HTR-8/SVneo (cell line): ENCODE measurements around the gene PPIB.
A peak's percentile ranks its signal among the peaks of the same experiment; 100 is the strongest.

Source experiments
- DNase-seq: peaks from one replicate; pipeline ENCODE4 v3.0.0; 2011; ENCODE audit warnings: low spot score, mixed read lengths; ENCODE audit not compliant: insufficient read length
- FAIRE-seq: peaks from 2 replicates; lab custom pipeline; 2011; peaks lifted over from hg19 to GRCh38; lab: Jason Lieb, UNC

Gene PPIB

GRCh38 chr15:64162869-64163658 is at the start of gene PPIB:
Gene PPIB, minus strand, starts transcription at chr15:64163022. Its CDS starts 36 bp downstream, at chr15:64162986.
- DNase-seq (peak; percentile 91), FAIRE-seq (peak; percentile 63)

GRCh38 chr15:64211696-64212095 is 48.9 kb upstream of the PPIB start:
- no peak for DNase-seq
- FAIRE-seq, result no peak

DNA sequence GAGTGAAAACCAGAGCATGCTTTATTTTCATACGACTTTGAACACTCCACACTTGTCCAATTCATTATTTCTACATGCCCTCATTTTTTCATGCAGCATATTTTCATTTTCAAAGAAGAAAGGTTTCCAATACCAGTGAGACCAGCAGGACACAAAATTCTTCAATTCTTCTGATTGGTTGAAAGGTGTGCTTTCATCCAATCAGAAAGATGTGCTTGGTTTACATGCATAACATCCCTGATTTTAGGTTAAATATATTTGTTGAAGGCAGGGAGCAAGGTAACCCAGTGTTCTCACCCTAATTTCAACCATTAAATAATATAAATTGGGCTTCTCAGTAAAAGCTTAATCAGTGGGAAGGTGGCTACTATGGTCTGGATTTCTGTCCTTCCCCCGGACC is 47.5 kb upstream of the PPIB start:
- no peak for FAIRE-seq
- DNase-seq, result no peak

GRCh38 chr15:64209680-64210334 is 47.0 kb upstream of the PPIB start:
- DNase-seq, result peak; percentile 45
- FAIRE-seq, result no peak

DNA sequence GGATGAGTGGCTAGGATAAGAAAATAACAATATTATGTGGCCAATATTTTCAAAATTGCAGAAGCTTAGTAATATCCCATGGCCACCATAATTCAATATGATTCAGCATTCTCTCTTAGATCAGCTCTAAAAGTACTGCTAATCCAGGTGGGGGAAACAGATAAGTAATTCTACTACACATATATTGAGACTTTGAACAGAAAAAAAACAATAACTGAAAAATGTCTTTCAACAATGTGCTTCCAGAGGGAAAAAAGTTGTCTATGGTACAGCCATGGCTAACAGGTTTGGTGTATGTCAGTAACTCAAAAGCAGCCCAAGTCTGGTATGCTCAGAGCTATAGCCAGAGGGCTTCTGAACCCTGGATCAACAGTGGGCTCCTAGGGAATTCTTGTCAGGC is 42.4 kb upstream of the PPIB start:
- FAIRE-seq (no peak), DNase-seq (no peak)

GRCh38 chr15:64197425-64197824 is 34.6 kb upstream of the PPIB start:
- DNase-seq (no peak), FAIRE-seq (no peak)

GRCh38 chr15:64193971-64194370 is 31.1 kb upstream of the PPIB start:
- FAIRE-seq (no peak), DNase-seq (no peak)

DNA sequence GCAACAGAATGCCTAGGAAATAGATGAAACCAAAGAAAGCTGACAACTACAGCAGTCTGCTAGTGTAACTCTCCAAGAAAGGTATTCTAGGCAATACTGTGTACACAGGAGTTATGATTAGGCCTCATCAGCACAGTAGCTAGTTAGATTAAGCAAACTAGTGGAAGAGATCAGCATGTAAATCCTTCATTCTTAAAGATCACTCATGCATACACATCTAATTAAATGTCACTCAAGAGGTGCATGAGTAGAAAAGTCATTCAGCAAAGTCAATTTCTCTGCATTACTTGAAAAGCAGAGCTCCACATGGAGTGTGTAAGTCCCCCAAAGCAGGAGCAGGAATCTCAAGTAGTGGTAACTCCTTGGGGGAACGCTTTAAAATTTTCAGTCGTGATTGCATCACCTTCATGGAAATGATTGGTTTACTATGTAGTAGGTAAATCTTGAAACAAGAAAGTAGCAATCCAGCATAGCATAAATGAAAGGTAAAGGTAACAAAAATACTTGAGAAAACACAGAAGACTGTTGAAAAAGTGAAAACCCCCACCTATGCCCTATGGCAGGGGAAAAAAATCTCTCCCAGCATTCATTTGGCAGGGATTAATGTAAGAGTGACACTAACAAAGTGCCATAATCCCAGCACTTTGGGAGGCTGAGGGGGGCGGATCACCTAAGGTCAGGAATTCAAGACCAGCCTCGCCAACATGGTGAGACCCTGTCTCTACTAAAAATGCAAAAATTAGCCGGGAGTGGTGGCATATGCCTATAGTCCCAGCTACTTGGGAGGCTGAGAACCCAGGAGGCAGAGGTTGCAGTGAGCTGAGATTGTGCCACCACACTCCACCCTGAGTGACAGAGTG is 29.4 kb upstream of the PPIB start:
- FAIRE-seq (no peak), DNase-seq (no peak)

DNA sequence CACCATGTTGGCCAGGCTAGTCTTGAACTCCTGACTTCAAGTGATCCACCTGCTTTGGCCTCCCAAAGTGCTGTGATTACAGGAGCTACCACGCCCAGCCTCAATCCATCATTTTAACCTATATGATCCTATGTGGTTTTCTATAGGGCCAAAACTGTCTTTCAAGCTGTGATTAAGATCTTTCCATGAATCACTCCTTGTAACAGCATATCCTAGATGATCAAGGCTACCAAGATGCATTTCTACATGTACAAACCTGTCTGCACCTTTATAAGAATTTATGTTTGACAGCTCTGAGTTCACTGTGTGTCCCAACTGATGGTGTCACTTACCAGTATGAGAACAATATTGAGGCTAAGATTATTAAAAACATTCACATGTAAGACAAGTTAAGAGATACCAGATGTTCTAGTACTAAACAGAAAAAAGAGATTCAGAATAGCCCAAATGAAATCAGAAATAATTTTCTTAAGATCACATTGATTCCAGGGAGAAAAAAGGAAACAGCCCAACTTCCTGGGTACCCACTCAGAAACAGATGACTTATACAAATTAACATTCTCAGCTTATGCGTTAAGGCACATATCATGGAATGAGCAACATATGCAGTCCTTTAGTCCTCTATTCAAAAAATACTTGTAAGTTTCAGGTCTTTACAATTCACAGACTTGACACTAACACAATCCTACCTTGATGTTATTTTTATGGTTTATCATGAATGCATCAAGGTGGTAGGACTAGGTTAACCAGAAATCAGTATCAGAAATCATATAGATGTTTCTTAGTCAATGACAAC is 24.8 kb upstream of the PPIB start:
- no peak for DNase-seq
- no peak for FAIRE-seq

GRCh38 chr15:64185146-64185911 is 22.5 kb upstream of the PPIB start:
- DNase-seq, result no peak

DNA sequence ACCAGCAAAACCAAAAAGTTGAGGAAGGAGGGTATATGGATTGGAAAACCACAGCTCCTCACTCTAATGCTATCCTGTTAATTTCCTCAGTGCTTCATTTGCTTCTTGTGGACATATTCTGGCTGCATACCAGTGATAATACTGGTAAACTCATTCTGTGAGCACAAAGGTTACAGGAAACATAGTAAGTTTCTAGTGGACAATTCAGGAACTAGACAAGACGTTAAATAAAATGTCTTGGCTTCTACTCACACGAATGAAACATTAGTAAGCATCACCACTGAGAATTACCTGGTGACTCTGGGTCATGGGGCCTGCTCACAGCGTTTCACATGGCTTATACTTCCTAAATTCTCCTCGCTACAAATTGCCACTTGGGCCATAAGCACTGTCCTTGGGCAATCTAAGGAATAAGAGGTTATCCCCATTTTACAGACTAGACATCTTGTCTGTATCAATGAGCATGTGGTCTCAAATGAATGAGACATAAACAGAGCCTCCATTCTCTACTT is 20.1 kb upstream of the PPIB start:
- FAIRE-seq, result no peak
- no peak for DNase-seq

More at GRCh38 chr15:64185146-64185911, 22.5 kb upstream of the PPIB start:
- no peak for FAIRE-seq

DNA sequence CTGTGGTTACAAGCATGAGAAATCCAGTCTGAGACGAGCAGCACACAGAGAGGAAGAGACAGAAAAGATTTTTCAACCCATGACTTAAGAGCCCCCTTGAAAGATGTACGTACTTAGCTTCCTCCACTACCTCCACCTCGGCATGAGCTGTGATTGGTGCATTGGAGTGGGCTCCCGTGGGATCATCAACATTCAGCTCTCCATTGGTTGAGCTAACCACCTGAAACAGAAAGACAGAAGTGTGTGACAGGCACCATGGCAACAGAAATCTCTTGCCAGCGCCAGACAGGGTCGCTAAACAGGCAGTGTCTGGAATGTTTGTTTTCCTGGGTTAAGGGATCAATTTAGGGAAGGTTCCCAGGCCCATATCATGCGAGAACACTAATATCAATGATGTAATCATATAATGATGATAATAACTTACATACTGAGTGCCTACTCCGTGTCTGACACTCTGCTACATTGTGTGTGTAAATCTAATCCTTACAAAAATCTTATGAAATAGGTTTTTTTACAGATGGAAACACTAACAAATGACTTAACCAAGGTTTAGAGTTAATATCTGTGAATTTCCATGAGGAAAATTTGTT is 17.5 kb upstream of the PPIB start:
- DNase-seq (no peak), FAIRE-seq (no peak)

GRCh38 chr15:64166102-64166890 is 3.5 kb upstream of the PPIB start:
- FAIRE-seq (no peak), DNase-seq (no peak)

- no peak for FAIRE-seq
- DNase-seq, result no peak
These were observed 1.6 kb upstream of the PPIB start for GRCh38 chr15:64164436-64164835.

DNA sequence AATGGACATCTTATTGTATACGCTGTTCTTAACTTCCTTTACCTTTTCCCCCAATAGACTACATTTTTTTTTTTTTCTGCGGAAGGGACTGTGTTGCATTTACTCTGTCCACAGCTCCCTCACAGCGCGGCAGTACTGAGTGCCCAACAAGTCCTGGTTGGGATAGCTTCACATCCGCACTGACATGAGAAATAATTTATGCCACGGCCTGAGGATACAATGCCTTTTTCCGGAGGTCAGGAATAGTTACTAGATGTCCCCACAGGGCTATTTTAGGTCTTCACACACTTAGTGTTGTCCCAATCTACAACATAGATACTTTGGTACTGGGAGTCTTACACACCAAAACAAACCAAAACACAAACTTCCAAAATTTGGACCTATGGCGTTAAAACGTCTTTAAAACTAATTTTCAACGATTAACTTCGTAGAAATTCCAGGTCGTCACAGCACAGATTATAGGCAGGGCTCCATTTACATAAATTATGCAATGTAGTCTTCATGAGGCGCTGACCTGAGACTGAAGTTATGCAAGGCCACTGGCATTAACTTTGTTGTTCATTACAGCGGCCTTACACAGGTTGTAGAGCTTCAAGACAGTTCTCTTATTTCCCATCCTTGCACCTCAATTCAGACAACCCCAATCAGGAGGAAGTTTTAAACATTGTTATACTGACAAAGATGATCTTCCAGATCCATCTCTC is 989 bp upstream of the PPIB start:
- DNase-seq (no peak), FAIRE-seq (no peak)

- no peak for DNase-seq
- FAIRE-seq, result no peak
These were observed 349 bp downstream of the PPIB start for GRCh38 chr15:64162478-64162868.

- DNase-seq, result no peak
- no peak for FAIRE-seq
These were observed 939 bp downstream of the PPIB start for GRCh38 chr15:64161688-64162477.
